Skin epidermis (tissue), 12 donors: ENCODE results near the gene DGCR6.
"Not testable (repeated sequence)": the region's sequence is repeated elsewhere in the genome, so short reads cannot be mapped to it uniquely, and the experiment has no call there.

Source experiments
- H3K27ac ChIP-seq, 21 experiments: fragments of 200-600 bp; sonication (generic) in 11 of 21; one replicate each; pipeline ENCODE4 v1.5.0; 2020; ENCODE audit warnings: mild to moderate bottlenecking in 3 of 21, inconsistent platforms in 2 of 21, moderate library complexity in 2 of 21
- H3K4me3 ChIP-seq, 7 experiments: fragments of 200-600 bp; sonication (generic) in 2 of 7; one replicate each; pipeline ENCODE4 v1.5.0; 2020; ENCODE audit warnings: inconsistent platforms in 2 of 7, mild to moderate bottlenecking in 2 of 7, moderate library complexity in 1 of 7

The DGCR6 gene

DNA sequence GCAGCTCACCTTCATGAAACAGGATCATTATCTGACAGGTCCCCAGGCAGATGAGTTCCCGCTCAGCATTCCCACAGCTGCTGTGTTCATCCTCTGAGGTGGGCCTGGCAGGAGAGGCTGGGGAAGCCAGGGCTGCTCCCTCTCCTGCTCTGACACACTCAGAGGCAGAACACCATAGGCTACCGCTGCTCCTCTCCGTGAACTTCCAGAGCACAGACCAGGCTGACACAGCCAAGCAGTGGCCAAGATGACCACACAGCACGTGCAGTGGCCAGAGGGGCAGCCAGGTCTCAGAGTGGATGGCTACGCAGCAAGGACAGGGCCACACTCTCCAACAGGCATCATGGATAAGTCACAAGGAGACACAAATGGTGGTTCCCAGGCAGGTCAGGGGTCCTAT lies 21.5 kb downstream of the DGCR6 start:
- H3K4me3 ChIP-seq: no peak overlapping the region
- no peak overlapping the region for H3K27ac ChIP-seq

GRCh38 chr22:18929459-18929858 lies 23.3 kb downstream of the DGCR6 start:
- Histone ChIP-seq H3K27ac (no peak overlapping the region), H3K4me3 (no peak overlapping the region)

GRCh38 chr22:18931905-18932652 lies 26.0 kb downstream of the DGCR6 start:
- Histone ChIP-seq H3K4me3 (no peak overlapping the region), H3K27ac (no peak overlapping the region)

- Histone ChIP-seq H3K4me3 (no peak overlapping the region), H3K27ac (no peak overlapping the region)
Measured at GRCh38 chr22:18933914-18934313, 27.8 kb downstream of the DGCR6 start.

DNA sequence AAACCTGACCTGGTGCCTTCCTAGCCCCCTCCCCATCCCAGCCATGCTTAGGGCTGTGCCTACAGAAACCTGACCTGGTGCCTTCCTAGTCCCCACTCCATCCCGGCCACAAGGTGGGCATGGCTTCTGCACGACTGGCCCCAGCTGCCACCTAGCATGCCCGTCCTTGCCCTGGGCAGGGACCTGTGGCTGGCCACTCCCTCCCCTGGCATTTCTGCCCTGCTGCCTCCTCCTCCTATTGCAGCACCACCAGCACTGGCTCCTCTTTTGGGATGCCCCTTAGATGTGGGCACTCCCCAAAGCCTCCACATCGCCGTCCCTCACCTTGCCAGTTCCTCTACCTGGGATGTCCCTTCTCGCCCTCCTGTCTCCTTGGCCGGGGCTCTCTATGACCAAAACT lies 28.6 kb downstream of the DGCR6 start:
- H3K4me3 ChIP-seq, H3K27ac ChIP-seq: not testable (repeated sequence)

DNA sequence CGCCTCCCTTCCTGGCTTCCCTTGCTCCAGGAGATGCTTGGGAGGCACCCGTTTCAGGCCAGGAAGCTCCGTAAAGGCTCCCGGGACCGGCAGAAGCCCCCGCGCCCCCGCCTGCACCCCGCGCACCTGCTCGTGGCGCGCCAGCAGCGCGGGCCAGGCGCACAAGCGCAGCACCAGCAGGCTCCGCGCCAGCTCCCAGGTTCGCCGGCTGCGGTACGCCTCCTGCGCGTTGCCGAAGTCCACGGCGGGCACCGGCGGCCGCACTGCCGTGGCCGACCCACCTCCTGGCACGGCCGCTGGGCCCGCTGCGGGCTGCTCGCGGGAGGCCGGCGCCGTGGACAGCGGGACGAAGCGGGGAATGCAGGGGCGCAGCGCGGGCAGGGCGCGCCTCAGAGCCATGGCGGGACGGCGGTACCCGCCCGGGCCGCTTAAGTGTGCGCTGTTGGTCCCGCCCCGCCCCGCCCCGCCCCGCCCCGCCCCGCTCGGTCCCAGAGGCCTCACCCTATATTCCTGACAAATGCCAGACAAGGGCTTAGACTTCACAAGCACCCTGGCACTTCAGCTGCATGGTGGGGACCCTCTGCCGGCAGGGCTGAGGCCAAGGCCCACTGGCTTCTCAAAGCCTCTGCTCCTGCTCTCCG lies 29.9 kb downstream of the DGCR6 start, which contains the start of gene PRODH:
Gene PRODH, minus strand, starts transcription at position 405 of the 641 bp plus-strand sequence. Its CDS starts 6 bp downstream, at position 399.
- Histone ChIP-seq H3K27ac (no peak within 1 kb of the TSS), H3K4me3 (no peak within 1 kb of the TSS)

- H3K4me3 ChIP-seq, H3K27ac ChIP-seq: not testable (repeated sequence)
Measured at GRCh38 chr22:18938691-18939090, 32.6 kb downstream of the DGCR6 start.

DNA sequence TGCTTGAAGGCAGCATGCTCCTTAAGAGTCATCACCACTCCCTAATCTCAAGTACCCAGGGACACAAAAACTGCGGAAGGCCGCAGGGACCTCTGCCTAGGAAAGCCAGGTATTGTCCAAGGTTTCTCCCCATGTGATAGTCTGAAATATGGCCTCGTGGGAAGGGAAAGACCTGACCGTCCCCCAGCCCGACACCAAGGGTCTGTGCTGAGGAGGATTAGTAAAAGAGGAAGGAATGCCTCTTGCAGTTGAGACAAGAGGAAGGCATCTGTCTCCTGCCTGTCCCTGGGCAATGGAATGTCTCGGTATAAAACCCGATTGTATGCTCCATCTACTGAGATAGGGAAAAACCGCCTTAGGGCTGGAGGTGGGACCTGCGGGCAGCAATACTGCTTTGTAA lies 41.0 kb downstream of the DGCR6 start:
- not testable (repeated sequence) for H3K27ac ChIP-seq, H3K4me3 ChIP-seq

DNA sequence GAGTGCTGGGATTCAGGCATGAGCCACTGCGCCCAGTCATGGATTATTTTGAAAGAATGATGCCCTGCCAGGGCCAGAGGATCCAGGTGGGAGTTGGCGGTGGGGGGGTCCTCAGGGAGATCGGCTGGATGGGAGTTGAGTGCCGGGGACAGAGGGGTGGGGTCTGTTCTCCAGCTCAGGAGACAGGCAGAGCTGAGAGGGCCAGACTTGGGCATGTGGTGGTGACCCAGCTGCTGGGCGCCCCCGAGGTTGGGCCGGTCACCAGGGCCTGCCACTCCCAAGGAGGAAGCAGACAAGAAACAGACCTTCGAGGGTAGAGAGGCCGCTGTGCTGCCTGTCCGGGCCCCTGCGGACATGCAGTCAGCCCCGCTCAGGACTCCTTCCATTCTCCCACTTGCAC lies 41.8 kb downstream of the DGCR6 start:
- no peak overlapping the region for H3K4me3 ChIP-seq
- no peak overlapping the region for H3K27ac ChIP-seq

- H3K27ac ChIP-seq: no peak overlapping the region
- H3K4me3 ChIP-seq: no peak overlapping the region
Measured at GRCh38 chr22:18950141-18950540, 44.0 kb downstream of the DGCR6 start.

GRCh38 chr22:18952022-18952421 lies 45.9 kb downstream of the DGCR6 start:
- Histone ChIP-seq H3K27ac (no peak overlapping the region), H3K4me3 (no peak overlapping the region)

GRCh38 chr22:18953128-18953527 lies 47.0 kb downstream of the DGCR6 start:
- H3K4me3 ChIP-seq, H3K27ac ChIP-seq: not testable (repeated sequence)

DNA sequence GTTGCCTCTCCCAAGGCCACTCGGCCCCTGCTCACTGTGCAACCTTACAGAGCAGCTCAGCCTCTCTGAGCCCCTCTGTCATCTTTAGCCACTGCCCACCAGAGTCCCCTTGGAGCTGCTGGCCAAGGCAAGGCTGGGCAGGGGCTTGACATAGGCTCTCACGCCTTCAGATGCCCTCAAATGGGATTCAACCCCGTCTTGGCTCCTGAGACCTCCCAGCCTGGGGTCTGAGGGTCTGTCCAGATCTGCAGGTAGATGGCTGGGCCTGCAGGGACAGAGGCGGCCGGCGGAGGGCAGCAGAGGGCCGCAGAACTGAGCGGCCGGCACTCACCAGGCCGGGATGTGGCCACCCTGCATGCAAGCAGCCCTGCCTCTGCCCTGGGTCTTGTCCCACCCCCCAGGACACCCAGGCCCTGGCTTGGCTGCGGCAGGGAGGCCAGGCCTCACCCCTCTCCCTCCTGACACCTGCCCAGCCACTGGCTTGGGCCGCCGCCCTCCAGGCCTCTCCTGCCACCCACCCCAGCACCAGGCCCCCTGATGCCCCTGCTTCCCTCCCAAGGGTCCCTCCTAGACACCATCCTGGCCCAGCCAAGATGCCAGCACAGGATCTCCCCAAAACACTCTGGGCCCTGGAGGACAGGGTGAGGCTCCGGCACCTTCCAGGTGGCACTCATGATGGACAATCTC lies 48.3 kb downstream of the DGCR6 start:
- not testable (repeated sequence) for H3K4me3 ChIP-seq, H3K27ac ChIP-seq

DNA sequence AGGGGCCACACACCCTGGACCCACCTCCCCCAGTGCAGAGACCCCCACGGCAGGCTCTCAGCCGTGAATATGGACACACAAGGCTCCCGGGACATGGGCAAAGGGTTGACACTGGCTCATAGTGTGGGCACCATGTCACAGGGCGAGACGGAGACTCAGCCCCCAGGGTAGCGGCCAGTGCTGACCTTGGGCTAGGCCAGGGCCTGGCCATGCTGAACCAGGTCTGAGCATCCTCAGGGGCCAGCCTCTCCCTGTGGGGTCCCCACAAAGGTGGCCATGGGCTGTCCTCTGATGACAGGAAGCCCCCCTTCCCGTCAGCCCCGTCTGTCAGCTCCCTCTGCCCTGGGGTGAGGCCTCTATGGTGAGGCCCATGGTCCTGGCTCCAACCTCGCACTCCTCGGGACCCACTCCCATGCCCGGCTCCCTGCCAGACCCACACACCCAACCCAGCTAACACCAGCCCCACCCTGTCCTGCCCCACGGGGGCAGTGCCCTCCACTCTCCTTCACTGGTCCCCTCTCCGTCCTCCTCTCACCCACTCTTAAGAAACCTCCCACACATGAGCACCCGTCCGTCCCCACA lies 49.0 kb downstream of the DGCR6 start:
- H3K27ac ChIP-seq: no peak overlapping the region
- H3K4me3 ChIP-seq: no peak overlapping the region

DNA sequence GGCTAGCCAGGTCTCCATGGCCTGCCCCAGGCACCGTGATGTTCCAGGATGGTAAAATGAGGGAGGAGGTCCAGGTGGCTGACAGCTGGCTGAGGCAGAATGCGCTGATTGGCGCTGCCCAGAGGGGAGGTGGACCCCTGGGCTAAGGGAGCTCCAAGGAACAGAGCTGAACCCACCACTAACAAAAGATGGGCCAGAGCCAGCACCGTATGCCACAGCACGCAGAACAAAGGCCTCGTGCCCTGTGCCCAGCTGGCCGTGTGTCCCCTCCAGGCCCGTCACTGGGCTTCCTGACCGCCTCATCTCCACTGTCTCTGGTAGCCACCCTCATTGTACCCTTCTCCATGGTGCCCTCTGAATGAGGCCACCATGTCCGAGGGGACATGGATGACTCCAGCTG lies 49.6 kb downstream of the DGCR6 start:
- H3K27ac ChIP-seq: no peak overlapping the region

GRCh38 chr22:18956121-18956895 lies 50.2 kb downstream of the DGCR6 start:
- not testable (repeated sequence) for H3K27ac ChIP-seq, H3K4me3 ChIP-seq

More for the DNA sequence above, 49.6 kb downstream of the DGCR6 start:
- H3K4me3 ChIP-seq: no peak overlapping the region

- not testable (repeated sequence) for H3K4me3 ChIP-seq, H3K27ac ChIP-seq
Measured at GRCh38 chr22:18956956-18957355, 50.8 kb downstream of the DGCR6 start.

GRCh38 chr22:18957621-18958320 lies 51.7 kb downstream of the DGCR6 start:
- H3K4me3 ChIP-seq, H3K27ac ChIP-seq: not testable (repeated sequence)

DNA sequence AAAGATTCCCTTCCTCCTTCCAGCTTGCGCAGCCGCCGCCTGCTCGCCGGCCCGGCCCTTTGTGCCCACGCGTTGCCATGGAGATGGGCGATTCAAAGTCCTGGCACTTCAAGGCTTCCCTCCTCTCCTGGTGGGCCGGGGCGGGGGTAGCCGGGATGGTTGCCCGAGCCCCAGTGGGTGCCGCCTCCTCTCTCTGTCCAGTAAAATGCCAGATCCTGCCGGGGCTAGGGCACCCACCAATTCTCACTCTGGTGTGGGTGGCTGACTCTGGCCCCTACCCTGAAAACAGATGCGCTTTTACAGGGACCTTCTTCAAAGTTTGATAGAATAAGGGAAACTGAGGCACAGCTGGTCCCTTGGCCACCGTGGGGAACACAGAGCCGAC lies 52.2 kb downstream of the DGCR6 start:
- not testable (repeated sequence) for H3K27ac ChIP-seq, H3K4me3 ChIP-seq
